Fibroblast of lung (primary cell): ENCODE measurements around the gene GGCX. TPM values are rescaled to one million over a fixed set of nuclear protein-coding genes. Genes with fewer than 3 reads are reported as not detected.

Experiments used
- DNase-seq, 2 donors: peaks; one replicate each; pipeline versions ENCODE4 v3.0.0 to v3.0.0-alpha.2; 2010; ENCODE audit warnings: low read depth in 2 of 2
- H2AFZ ChIP-seq: 2 replicates; pipeline ENCODE4 v1.5.1; 2012; ENCODE audit warnings: low read length, control low read depth, inconsistent platforms
- H3K27ac ChIP-seq: 2 replicates; pipeline ENCODE4 v1.5.1; 2011; ENCODE audit warnings: low read length, control low read depth; ENCODE audit not compliant: insufficient read depth
- H3K27me3 ChIP-seq: 2 replicates; pipeline ENCODE4 v1.5.1; 2011; ENCODE audit warnings: mild to moderate bottlenecking, low read length; ENCODE audit not compliant: control insufficient read depth, insufficient read depth
- H3K36me3 ChIP-seq: 2 replicates; pipeline ENCODE4 v1.5.1; 2011; ENCODE audit warnings: low read length; ENCODE audit not compliant: control insufficient read depth, insufficient read depth
- H3K4me1 ChIP-seq: 2 replicates; pipeline ENCODE4 v1.5.1; 2011; ENCODE audit warnings: low read length; ENCODE audit not compliant: control insufficient read depth, insufficient read depth; ENCODE audit errors: extremely low read depth
- H3K4me2 ChIP-seq: 2 replicates; pipeline ENCODE4 v1.5.1; 2011; ENCODE audit warnings: low read length, control low read depth; ENCODE audit not compliant: insufficient read depth; ENCODE audit errors: extremely low read depth
- H3K4me3 ChIP-seq, 4 experiments: fragments of 200-600 bp in 1 of 4; sonication (generic) in 1 of 4; replicated peaks in 1 of 4; 2 replicates each; pipeline ENCODE4 v1.5.1; 2011 to 2016; ENCODE audit warnings: low read length in 4 of 4, low read depth in 3 of 4, mild to moderate bottlenecking in 3 of 4, control low read depth in 2 of 4, inconsistent platforms in 1 of 4, mixed read lengths in 1 of 4; ENCODE audit not compliant: insufficient read depth in 1 of 4; ENCODE audit errors: control extremely low read depth in 1 of 4
- H3K79me2 ChIP-seq: 2 replicates; pipeline ENCODE4 v1.5.1; 2012; ENCODE audit warnings: mild to moderate bottlenecking, low read length, inconsistent platforms; ENCODE audit not compliant: control insufficient read depth, insufficient read depth
- H3K9ac ChIP-seq: 2 replicates; pipeline ENCODE4 v1.5.1; 2011; ENCODE audit warnings: mild to moderate bottlenecking, low read length, control low read depth; ENCODE audit not compliant: insufficient read depth
- H3K9me3 ChIP-seq: 2 replicates; pipeline ENCODE4 v1.5.1; 2012; ENCODE audit warnings: low read depth, low read length; ENCODE audit not compliant: control insufficient read depth, insufficient read depth
- H4K20me1 ChIP-seq: 2 replicates; pipeline ENCODE4 v1.5.1; 2011; ENCODE audit warnings: low read length; ENCODE audit not compliant: control insufficient read depth, insufficient read depth; ENCODE audit errors: extremely low read depth
- CTCF ChIP-seq, 2 donors: IDR thresholded peaks in 1 of 2; conservative IDR thresholded peaks in 1 of 2; 1 replicate in 1 of 2; 2 replicates in 1 of 2; pipeline ENCODE4 v1.5.1; 2011 to 2012; ENCODE audit warnings: low read length in 2 of 2, control low read depth in 1 of 2, inconsistent platforms in 1 of 2, low read depth in 1 of 2, mild to moderate bottlenecking in 1 of 2
- EZH2 ChIP-seq: IDR thresholded peaks from 2 replicates; pipeline ENCODE4 v1.5.1; 2012; ENCODE audit warnings: low read length, control low read depth, mild to moderate bottlenecking; ENCODE audit errors: missing control alignments
- polyA plus RNA-seq, 2 donors: library from polyadenylated mRNA; depleted of rRNA in 1 of 2; stranded (reverse) in 1 of 2; unstranded in 1 of 2; fragments of >200 nt; gene quantifications; 2 replicates each; pipeline ENCODE4 v1.2.1, GENCODE V29; 2011 to 2012; ENCODE audit warnings: missing spikeins in 1 of 2
- total RNA-seq: library from RNA; depleted of rRNA; stranded (reverse); fragments of >200 nt; gene quantifications from 2 replicates; pipeline ENCODE4 v1.2.1, GENCODE V29; 2014

GGCX gene
- total and polyA plus RNA-seq, 2 donors (not counting 1 experiment from before 2014, with no cell fraction given), result 34.4 to 46.1 TPM

- Histone ChIP-seq H3K4me2 (peak overlapping the region; percentile 70), H3K4me1 (peaks cover 20% of the 10 kb centered on the region), H4K20me1 (no peaks in the 10 kb centered on the region), H3K9me3 (no peaks in the 10 kb centered on the region), H3K36me3 (no peaks in the 10 kb centered on the region), H3K9ac (no peak overlapping the region), H3K79me2 (no peaks in the 10 kb centered on the region), H3K27me3 (no peaks in the 10 kb centered on the region), H2AFZ (peak overlapping the region; percentile 76), H3K4me3 (peak overlapping the region in 1 of 4 experiments; percentile 3), H3K27ac (peak overlapping the region; percentile 71)
- TF ChIP-seq EZH2 (no peak), CTCF (conservative IDR thresholded peaks at IDR 0.05 in 1 of 2, IDR thresholded peaks at IDR 0.05 in 1 of 2; ENCODE audit: low read depth in 1 of 2, low read length in 2 of 2) (no peak)
- DNase-seq, result no peak
These were observed 17.2 kb upstream of the GGCX start for GRCh38 chr2:85578243-85579180.

GRCh38 chr2:85577386-85578242, 16.3 kb upstream of the GGCX start, which contains the start of gene VAMP8:
Gene VAMP8, plus strand, starts transcription at chr2:85577586. Its CDS starts 61 bp downstream, at chr2:85577647.
- Histone ChIP-seq H3K79me2 (no peaks in the 10 kb centered on the region), H3K4me2 (peak within 1 kb of the TSS; percentile 61), H3K27me3 (no peaks in the 10 kb centered on the region), H3K36me3 (no peaks in the 10 kb centered on the region), H3K9me3 (no peaks in the 10 kb centered on the region), H3K4me3 (peak within 1 kb of the TSS in 1 of 4 experiments; percentile 27), H3K27ac (peak within 1 kb of the TSS; percentile 71), H3K4me1 (peaks cover 20% of the 10 kb centered on the region), H2AFZ (peak within 1 kb of the TSS; percentile 76), H3K9ac (peak within 1 kb of the TSS; percentile 21), H4K20me1 (no peaks in the 10 kb centered on the region)
- TF ChIP-seq CTCF (conservative IDR thresholded peaks at IDR 0.05 in 1 of 2, IDR thresholded peaks at IDR 0.05 in 1 of 2; ENCODE audit: low read depth in 1 of 2, low read length in 2 of 2) (no peak), EZH2 (no peak)
- DNase-seq, result no peak

GRCh38 chr2:85577063-85577385, 15.7 kb upstream of the GGCX start:
- Histone ChIP-seq H3K4me2 (no peak overlapping the region), H3K27ac (no peak overlapping the region), H2AFZ (no peak overlapping the region), H3K4me3 (no peak overlapping the region), H3K27me3 (no peaks in the 10 kb centered on the region), H3K9me3 (no peaks in the 10 kb centered on the region), H3K9ac (no peak overlapping the region), H3K4me1 (peaks cover 20% of the 10 kb centered on the region), H3K36me3 (no peaks in the 10 kb centered on the region), H3K79me2 (no peaks in the 10 kb centered on the region), H4K20me1 (no peaks in the 10 kb centered on the region)
- no peak for DNase-seq
- TF ChIP-seq CTCF (conservative IDR thresholded peaks at IDR 0.05 in 1 of 2, IDR thresholded peaks at IDR 0.05 in 1 of 2; ENCODE audit: low read depth in 1 of 2, low read length in 2 of 2) (no peak), EZH2 (no peak)
